ENCODE data around the gene SLCO4C1. TPM values are rescaled to one million over a fixed set of nuclear protein-coding genes. Genes with fewer than 3 reads are reported as not detected.
"Not testable (repeated sequence)": the region's sequence is repeated elsewhere in the genome, so short reads cannot be mapped to it uniquely, and the experiment has no call there.

The SLCO4C1 gene, protein sequence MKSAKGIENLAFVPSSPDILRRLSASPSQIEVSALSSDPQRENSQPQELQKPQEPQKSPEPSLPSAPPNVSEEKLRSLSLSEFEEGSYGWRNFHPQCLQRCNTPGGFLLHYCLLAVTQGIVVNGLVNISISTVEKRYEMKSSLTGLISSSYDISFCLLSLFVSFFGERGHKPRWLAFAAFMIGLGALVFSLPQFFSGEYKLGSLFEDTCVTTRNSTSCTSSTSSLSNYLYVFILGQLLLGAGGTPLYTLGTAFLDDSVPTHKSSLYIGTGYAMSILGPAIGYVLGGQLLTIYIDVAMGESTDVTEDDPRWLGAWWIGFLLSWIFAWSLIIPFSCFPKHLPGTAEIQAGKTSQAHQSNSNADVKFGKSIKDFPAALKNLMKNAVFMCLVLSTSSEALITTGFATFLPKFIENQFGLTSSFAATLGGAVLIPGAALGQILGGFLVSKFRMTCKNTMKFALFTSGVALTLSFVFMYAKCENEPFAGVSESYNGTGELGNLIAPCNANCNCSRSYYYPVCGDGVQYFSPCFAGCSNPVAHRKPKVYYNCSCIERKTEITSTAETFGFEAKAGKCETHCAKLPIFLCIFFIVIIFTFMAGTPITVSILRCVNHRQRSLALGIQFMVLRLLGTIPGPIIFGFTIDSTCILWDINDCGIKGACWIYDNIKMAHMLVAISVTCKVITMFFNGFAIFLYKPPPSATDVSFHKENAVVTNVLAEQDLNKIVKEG
- not detected for total RNA-seq

DNA sequence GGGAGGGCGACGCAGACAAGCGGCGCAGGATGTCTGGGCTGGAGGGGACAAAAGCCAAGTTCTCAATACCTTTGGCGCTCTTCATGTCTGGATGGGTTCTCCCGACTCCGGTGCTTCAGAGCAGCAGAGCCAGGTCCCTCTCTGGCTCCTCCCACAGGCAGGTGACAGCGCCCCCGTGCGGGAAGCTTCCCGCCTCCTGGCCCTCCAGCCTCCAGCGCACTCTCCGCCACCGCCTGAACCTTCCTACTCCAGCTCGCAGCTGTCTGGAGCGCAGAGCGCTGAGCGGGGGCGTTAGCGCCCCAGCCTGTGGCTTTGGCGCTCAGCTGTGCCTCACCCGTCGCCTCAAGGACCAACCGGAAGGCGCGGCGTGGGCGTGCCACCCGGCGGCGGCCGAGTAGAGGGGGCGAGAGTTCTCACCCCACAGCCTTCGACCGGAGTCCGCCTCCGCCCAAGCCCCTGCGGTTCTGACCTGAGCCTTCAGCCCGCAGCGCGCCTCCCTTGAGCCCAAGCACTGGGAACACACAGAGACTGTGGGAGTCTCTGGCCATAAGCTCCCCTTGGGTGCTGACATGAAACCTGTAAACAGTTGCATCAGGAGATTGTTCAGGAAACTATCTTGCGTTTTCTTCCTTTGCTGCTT lies at the start of gene SLCO4C1:
Gene SLCO4C1, minus strand, starts transcription at position 107 of the 640 bp plus-strand sequence. Its CDS starts 22 bp downstream, at position 85.
- H3K36me3 ChIP-seq: no peaks in the 10 kb centered on the region
- peak within 1 kb of the TSS; percentile 60 to 62 for H3K4me3 ChIP-seq
- TF ChIP-seq, protein P1, sequence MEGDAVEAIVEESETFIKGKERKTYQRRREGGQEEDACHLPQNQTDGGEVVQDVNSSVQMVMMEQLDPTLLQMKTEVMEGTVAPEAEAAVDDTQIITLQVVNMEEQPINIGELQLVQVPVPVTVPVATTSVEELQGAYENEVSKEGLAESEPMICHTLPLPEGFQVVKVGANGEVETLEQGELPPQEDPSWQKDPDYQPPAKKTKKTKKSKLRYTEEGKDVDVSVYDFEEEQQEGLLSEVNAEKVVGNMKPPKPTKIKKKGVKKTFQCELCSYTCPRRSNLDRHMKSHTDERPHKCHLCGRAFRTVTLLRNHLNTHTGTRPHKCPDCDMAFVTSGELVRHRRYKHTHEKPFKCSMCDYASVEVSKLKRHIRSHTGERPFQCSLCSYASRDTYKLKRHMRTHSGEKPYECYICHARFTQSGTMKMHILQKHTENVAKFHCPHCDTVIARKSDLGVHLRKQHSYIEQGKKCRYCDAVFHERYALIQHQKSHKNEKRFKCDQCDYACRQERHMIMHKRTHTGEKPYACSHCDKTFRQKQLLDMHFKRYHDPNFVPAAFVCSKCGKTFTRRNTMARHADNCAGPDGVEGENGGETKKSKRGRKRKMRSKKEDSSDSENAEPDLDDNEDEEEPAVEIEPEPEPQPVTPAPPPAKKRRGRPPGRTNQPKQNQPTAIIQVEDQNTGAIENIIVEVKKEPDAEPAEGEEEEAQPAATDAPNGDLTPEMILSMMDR (IDR thresholded peaks at IDR 0.05): peak; percentile 6 to 44 (median 32)
- H3K27ac ChIP-seq: no peak within 1 kb of the TSS
- H3K4me1 ChIP-seq: peaks cover 0 to 4% of the 10 kb centered on the region in 2 donors
- intact Hi-C loops (cut with DNase I): no loop called here
- H3K27me3 ChIP-seq: no peaks in the 10 kb centered on the region
- H3K9me3 ChIP-seq: no peaks in the 10 kb centered on the region
- peak in 1 of 2 donors; percentile 77 for DNase-seq (ENCODE audit: low spot score in 2 of 2)

DNA sequence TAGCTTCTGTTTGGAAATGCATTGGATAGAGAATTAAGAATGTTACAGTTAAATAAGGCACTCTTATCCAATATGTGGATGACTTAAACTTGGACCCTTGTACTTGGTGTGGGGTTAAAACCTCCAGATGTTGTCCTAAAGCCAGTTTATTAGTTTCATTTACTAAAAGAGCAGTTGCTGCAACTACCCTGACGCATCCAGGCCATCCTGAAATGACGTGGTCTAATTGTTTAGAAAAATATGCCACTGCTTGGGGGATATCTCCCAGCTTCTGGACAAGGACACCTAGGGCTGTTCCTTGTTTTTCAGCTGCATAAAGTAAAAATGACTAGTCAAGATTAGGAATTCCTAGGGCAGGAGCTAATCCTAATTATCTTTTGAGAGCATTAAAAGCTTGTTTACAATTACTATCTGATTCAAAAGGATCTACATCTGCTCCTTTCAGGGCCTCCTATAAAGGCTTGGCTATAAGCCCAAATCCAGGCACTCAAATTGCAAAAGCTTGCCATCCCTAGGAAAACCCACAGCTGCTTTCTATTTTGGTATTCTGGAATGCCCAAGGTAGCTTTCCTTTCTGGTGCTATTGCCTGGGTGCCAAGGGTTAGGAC lies 45.7 kb upstream of the SLCO4C1 start:
- Histone ChIP-seq H3K4me3 (no peak overlapping the region), H3K4me1 (no peaks in the 10 kb centered on the region), H3K36me3 (no peaks in the 10 kb centered on the region), H3K9me3 (no peaks in the 10 kb centered on the region), H3K27ac (no peak overlapping the region), H3K27me3 (no peaks in the 10 kb centered on the region)
- DNase-seq (ENCODE audit: low spot score in 2 of 2): no peak
- intact Hi-C loops (cut with DNase I): no loop called here
- TF ChIP-seq, protein P1 (IDR thresholded peaks at IDR 0.05): no peak

DNA sequence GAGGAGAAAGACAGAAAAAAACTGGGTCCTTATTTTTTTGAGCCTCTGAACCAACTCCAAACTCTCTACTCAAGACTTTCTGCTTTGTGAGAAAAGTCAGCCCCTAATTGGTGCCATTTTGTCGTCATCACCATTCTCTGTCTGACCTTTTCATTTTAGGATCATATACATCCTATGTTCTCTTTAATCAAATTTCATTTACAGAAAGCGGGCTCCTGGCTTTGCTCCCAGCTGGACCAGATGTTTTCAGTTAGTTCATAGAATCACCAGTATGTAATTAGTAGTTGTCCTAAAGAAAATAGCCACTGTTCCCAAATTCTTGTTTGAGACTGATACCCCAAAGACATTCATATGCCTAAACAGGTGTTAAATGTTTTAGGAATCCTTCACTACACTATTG lies 28.6 kb upstream of the SLCO4C1 start:
- intact Hi-C loops (cut with DNase I): no loop called here
- Histone ChIP-seq H3K27ac (no peak overlapping the region), H3K36me3 (no peaks in the 10 kb centered on the region), H3K4me1 (no peaks in the 10 kb centered on the region), H3K9me3 (no peaks in the 10 kb centered on the region), H3K27me3 (no peaks in the 10 kb centered on the region), H3K4me3 (no peak overlapping the region)
- DNase-seq (ENCODE audit: low spot score in 2 of 2): no peak
- TF ChIP-seq, protein P1 (IDR thresholded peaks at IDR 0.05): no peak

DNA sequence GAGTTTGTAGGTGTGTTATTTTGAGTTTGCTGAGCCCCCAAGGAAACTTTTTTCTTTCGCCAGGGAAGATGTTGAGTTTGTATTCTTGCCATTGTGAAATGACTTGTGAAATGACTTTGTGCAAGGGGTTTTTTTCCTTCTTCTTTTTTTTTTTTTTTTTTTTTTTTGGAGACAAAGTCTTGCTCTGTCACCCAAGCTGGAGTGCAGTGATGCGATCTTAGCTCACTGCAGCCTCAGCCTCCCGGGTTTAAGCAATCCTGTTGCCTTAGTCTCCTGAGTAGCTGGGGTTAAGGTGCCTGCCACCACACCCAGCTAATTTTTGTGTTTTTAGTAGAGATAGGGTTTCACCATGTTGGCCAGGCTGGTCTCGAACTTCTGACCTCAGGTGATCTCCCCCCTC lies 22.7 kb upstream of the SLCO4C1 start:
- H3K4me3 ChIP-seq; H3K27me3 ChIP-seq; H3K36me3 ChIP-seq; intact Hi-C loops (cut with DNase I); H3K9me3 ChIP-seq; H3K27ac ChIP-seq; H3K4me1 ChIP-seq; DNase-seq (ENCODE audit: low spot score in 2 of 2): not testable (repeated sequence)

DNA sequence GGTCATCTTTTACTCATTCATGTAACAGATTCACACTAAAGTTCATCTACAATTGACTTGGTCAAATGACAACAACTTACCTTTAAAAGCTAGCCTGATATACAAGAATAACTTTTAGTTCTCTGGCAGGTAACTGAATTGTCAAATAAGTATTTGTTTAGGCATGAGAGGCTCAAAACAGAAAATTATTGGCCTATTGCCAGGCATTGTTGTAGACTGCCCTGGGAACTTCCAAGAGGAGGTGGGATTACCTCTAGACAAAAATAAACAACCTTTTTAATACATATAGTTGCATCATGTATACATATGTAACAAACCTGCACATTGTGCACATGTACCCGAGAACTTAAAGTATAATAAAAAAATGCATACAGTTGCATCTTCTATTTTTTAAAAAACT lies 18.2 kb upstream of the SLCO4C1 start:
- DNase-seq (ENCODE audit: low spot score in 2 of 2): no peak
- Histone ChIP-seq H3K4me3 (no peak overlapping the region), H3K9me3 (no peaks in the 10 kb centered on the region), H3K27ac (no peak overlapping the region), H3K36me3 (no peaks in the 10 kb centered on the region), H3K4me1 (no peaks in the 10 kb centered on the region), H3K27me3 (no peaks in the 10 kb centered on the region)
- TF ChIP-seq, protein P1 (IDR thresholded peaks at IDR 0.05): no peak
- intact Hi-C loops (cut with DNase I): no loop called here

Data from ascending aorta (tissue), 2 donors.